Measurements from ENCODE around the gene DRG2. TPM values are rescaled to one million over a fixed set of nuclear protein-coding genes. Genes with fewer than 3 reads are reported as not detected.

DRG2 gene
- total and polyA plus RNA-seq, 9 of the 15 experiments (the other 6 are each of a cell fraction or from before 2014, with no cell fraction given), result 6.6 to 36.7 (median 26.1) TPM

DNA sequence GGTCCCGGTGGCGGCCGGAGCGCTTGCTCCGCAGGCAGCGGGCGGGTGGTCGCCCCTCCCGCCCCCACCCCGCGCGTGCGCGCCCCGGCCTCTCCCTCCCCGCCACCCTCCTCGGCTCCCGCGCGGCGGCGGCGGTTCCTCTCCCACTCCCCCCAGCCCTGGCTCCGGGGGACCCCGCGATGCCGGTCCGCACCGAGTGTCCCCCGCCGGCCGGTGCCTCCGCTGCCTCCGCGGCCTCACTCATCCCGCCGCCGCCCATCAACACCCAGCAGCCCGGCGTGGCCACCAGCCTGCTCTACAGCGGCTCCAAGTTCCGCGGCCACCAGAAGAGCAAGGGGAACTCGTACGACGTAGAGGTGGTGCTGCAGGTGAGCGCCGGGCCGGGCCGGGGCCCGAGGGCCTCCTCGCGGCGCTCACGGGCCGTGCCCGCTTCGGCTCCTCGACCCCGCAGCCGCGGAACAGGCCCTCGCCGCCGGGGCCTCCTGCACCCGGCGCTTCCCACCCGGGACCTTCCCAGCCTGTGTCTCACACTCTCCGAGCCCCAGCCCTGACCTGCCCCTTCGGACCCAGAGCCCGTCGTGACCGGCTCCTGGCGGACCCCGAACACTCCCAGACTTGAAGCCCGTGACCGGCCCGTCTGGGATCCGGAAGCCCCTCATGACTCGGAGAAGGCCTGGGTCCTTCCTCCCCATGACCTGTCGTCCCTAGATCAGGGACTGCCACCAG is 48.0 kb upstream of the DRG2 start (continued):
- TF ChIP-seq, protein P1, sequence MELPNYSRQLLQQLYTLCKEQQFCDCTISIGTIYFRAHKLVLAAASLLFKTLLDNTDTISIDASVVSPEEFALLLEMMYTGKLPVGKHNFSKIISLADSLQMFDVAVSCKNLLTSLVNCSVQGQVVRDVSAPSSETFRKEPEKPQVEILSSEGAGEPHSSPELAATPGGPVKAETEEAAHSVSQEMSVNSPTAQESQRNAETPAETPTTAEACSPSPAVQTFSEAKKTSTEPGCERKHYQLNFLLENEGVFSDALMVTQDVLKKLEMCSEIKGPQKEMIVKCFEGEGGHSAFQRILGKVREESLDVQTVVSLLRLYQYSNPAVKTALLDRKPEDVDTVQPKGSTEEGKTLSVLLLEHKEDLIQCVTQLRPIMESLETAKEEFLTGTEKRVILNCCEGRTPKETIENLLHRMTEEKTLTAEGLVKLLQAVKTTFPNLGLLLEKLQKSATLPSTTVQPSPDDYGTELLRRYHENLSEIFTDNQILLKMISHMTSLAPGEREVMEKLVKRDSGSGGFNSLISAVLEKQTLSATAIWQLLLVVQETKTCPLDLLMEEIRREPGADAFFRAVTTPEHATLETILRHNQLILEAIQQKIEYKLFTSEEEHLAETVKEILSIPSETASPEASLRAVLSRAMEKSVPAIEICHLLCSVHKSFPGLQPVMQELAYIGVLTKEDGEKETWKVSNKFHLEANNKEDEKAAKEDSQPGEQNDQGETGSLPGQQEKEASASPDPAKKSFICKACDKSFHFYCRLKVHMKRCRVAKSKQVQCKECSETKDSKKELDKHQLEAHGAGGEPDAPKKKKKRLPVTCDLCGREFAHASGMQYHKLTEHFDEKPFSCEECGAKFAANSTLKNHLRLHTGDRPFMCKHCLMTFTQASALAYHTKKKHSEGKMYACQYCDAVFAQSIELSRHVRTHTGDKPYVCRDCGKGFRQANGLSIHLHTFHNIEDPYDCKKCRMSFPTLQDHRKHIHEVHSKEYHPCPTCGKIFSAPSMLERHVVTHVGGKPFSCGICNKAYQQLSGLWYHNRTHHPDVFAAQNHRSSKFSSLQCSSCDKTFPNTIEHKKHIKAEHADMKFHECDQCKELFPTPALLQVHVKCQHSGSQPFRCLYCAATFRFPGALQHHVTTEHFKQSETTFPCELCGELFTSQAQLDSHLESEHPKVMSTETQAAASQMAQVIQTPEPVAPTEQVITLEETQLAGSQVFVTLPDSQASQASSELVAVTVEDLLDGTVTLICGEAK (IDR thresholded peaks at IDR 0.05), result no peak
- TF ChIP-seq, protein P1 (CRISPR knock-in tag; IDR thresholded peaks at IDR 0.05), result no peak
- TF ChIP-seq RB1 (IDR thresholded peaks at IDR 0.05; ENCODE audit: low read depth) (peak; percentile 23; the same call in 1 of the 2 replicates), ATF1 (CRISPR knock-in tag; IDR thresholded peaks at IDR 0.05) (no peak), ATF1 (tag; IDR thresholded peaks at IDR 0.05) (no peak), FOXP1 (CRISPR knock-in tag; IDR thresholded peaks at IDR 0.05) (0 out of 2 replicates have a peak, but pooled peaks have one; percentile 5), ZNF41 (CRISPR knock-in tag; conservative IDR thresholded peaks at IDR 0.05) (no peak)
- TF ChIP-seq, protein P2, sequence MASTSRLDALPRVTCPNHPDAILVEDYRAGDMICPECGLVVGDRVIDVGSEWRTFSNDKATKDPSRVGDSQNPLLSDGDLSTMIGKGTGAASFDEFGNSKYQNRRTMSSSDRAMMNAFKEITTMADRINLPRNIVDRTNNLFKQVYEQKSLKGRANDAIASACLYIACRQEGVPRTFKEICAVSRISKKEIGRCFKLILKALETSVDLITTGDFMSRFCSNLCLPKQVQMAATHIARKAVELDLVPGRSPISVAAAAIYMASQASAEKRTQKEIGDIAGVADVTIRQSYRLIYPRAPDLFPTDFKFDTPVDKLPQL (IDR thresholded peaks at IDR 0.05; ENCODE audit: extremely low read depth, insufficient read length), result no peak
- TF ChIP-seq, protein P3, sequence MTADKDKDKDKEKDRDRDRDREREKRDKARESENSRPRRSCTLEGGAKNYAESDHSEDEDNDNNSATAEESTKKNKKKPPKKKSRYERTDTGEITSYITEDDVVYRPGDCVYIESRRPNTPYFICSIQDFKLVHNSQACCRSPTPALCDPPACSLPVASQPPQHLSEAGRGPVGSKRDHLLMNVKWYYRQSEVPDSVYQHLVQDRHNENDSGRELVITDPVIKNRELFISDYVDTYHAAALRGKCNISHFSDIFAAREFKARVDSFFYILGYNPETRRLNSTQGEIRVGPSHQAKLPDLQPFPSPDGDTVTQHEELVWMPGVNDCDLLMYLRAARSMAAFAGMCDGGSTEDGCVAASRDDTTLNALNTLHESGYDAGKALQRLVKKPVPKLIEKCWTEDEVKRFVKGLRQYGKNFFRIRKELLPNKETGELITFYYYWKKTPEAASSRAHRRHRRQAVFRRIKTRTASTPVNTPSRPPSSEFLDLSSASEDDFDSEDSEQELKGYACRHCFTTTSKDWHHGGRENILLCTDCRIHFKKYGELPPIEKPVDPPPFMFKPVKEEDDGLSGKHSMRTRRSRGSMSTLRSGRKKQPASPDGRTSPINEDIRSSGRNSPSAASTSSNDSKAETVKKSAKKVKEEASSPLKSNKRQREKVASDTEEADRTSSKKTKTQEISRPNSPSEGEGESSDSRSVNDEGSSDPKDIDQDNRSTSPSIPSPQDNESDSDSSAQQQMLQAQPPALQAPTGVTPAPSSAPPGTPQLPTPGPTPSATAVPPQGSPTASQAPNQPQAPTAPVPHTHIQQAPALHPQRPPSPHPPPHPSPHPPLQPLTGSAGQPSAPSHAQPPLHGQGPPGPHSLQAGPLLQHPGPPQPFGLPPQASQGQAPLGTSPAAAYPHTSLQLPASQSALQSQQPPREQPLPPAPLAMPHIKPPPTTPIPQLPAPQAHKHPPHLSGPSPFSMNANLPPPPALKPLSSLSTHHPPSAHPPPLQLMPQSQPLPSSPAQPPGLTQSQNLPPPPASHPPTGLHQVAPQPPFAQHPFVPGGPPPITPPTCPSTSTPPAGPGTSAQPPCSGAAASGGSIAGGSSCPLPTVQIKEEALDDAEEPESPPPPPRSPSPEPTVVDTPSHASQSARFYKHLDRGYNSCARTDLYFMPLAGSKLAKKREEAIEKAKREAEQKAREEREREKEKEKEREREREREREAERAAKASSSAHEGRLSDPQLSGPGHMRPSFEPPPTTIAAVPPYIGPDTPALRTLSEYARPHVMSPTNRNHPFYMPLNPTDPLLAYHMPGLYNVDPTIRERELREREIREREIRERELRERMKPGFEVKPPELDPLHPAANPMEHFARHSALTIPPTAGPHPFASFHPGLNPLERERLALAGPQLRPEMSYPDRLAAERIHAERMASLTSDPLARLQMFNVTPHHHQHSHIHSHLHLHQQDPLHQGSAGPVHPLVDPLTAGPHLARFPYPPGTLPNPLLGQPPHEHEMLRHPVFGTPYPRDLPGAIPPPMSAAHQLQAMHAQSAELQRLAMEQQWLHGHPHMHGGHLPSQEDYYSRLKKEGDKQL (CRISPR knock-in tag; IDR thresholded peaks at IDR 0.05; ENCODE audit: borderline replicate concordance), result no peak
